IPS-18c (cell line): ENCODE results near the gene CTAGE6.
"Not testable (repeated sequence)": the region's sequence is repeated elsewhere in the genome, so short reads cannot be mapped to it uniquely, and the experiment has no call there.

Experiments used
- H3K4me3 ChIP-seq: 2 replicates; pipeline ENCODE4 v1.7.0; 2013; ENCODE audit warnings: low read depth, mild to moderate bottlenecking, low read length, moderate library complexity; ENCODE audit not compliant: insufficient read depth
- H3K9me3 ChIP-seq: one replicate; pipeline ENCODE4 v1.6.1; 2013; ENCODE audit warnings: mild to moderate bottlenecking, low read length, moderate library complexity; ENCODE audit not compliant: control insufficient read depth, insufficient read depth

Gene CTAGE6

GRCh38 chr7:143727561-143727960 is 29.9 kb downstream of the CTAGE6 start:
- H3K9me3 ChIP-seq, H3K4me3 ChIP-seq: not testable (repeated sequence)

- H3K9me3 ChIP-seq, H3K4me3 ChIP-seq: not testable (repeated sequence)
Observed at GRCh38 chr7:143726143-143726542, 31.4 kb downstream of the CTAGE6 start.

- H3K4me3 ChIP-seq, H3K9me3 ChIP-seq: not testable (repeated sequence)
Observed at GRCh38 chr7:143720335-143720734, 37.2 kb downstream of the CTAGE6 start.

- H3K4me3 ChIP-seq, H3K9me3 ChIP-seq: not testable (repeated sequence)
Observed at GRCh38 chr7:143715543-143716193, 41.8 kb downstream of the CTAGE6 start.

- not testable (repeated sequence) for H3K4me3 ChIP-seq, H3K9me3 ChIP-seq
Observed at GRCh38 chr7:143714581-143715454, 42.7 kb downstream of the CTAGE6 start.

- not testable (repeated sequence) for H3K9me3 ChIP-seq, H3K4me3 ChIP-seq
Observed at GRCh38 chr7:143712381-143712780, 45.1 kb downstream of the CTAGE6 start.

- H3K4me3 ChIP-seq, H3K9me3 ChIP-seq: not testable (repeated sequence)
Observed at GRCh38 chr7:143711727-143712324, 45.7 kb downstream of the CTAGE6 start.

- not testable (repeated sequence) for H3K4me3 ChIP-seq, H3K9me3 ChIP-seq
Observed at GRCh38 chr7:143709895-143710294, 47.6 kb downstream of the CTAGE6 start.
